Measurements from ENCODE around the gene VAMP7. TPM values are rescaled to one million over a fixed set of nuclear protein-coding genes. Genes with fewer than 3 reads are reported as not detected.
"Not testable (repeated sequence)": the region's sequence is repeated elsewhere in the genome, so short reads cannot be mapped to it uniquely, and the experiment has no call there.

The VAMP7 gene
- total RNA-seq, result 10 to 100 TPM; 20.2 to 27.7 (median 23.9) TPM

DNA sequence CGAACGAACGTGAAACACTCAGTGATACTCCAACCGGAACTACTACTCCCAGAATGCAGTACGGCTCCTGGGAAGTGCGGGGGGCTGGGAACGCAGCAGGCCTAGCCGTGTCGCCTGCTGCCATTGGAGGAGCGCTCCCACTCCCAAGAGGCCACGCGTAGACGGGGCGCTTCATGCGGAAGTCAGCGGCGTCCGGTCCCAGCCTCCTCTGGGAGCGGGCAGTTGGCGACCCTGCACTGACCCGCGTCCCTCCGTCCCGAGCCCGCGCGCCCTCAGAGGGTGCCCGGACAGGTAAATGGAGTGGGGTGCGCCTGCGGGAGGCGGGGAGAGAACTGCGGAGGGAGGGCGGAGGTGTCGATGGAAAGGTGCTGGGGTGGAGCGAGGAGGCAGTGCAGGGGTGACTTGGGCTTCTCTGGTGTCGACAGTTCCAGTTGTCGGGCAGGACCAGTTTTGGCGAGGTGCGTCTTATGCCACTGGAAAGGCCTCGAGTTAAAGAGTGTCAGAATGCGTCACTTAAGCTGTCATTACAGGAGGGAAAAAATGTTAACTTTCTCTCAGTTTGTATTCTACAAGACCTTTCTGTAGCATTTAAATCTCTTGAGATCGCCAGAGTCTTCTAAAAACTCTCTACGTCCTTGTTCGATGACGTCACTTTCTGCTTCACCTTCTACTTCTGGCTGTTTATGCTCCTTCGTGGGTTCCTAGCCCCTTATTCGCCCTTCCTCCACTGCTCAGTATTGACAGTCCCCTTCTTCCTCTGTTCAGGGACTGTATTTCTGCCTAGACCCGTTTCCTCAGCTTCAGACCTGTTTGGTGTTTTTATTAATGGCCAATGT, at the start of gene VAMP7:
Gene VAMP7, plus strand, starts transcription at position 188 of the 836 bp plus-strand sequence. CDS start 8,122 bp downstream, outside the sequence.
- H3K27ac ChIP-seq, result peak within 1 kb of the TSS; percentile 65 to 85 (median 80)
- in situ Hi-C loops (cut with MboI; ENCODE audit: low pct_ligation_motif_present in 1 of 4, low pct_unique_long_range_greater_than_20kb in 1 of 4, low sequenced_read_pairs in 3 of 4), result no loop called here
- H3K4me1 ChIP-seq, result peaks cover 0 to 8% (median 3%) of the 10 kb centered on the region in 4 donors
- 21 to 40% methylated on average over 7 to 48 of the region's 48 CpGs for WGBS, 2 donors (ENCODE audit: low coverage in 1 of 2)
- no peaks in the 10 kb centered on the region for H3K36me3 ChIP-seq
- no peaks in the 10 kb centered on the region for H3K27me3 ChIP-seq
- intact Hi-C loops (cut with DNase I; ENCODE audit: low total_unique reads), result no loop called here
- peak within 1 kb of the TSS; percentile 52 to 68 (median 56) for H3K4me3 ChIP-seq
- DNase-seq, result peak; percentile 89
- H3K9me3 ChIP-seq, result no peaks in the 10 kb centered on the region
- peak; percentile 92 for TF ChIP-seq POLR2A (IDR thresholded peaks at IDR 0.05)
- TF ChIP-seq POLR2AphosphoS5 (IDR thresholded peaks at IDR 0.05), result peak; percentile 80 to 93 (median 91)
- TF ChIP-seq, protein P1, sequence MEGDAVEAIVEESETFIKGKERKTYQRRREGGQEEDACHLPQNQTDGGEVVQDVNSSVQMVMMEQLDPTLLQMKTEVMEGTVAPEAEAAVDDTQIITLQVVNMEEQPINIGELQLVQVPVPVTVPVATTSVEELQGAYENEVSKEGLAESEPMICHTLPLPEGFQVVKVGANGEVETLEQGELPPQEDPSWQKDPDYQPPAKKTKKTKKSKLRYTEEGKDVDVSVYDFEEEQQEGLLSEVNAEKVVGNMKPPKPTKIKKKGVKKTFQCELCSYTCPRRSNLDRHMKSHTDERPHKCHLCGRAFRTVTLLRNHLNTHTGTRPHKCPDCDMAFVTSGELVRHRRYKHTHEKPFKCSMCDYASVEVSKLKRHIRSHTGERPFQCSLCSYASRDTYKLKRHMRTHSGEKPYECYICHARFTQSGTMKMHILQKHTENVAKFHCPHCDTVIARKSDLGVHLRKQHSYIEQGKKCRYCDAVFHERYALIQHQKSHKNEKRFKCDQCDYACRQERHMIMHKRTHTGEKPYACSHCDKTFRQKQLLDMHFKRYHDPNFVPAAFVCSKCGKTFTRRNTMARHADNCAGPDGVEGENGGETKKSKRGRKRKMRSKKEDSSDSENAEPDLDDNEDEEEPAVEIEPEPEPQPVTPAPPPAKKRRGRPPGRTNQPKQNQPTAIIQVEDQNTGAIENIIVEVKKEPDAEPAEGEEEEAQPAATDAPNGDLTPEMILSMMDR (IDR thresholded peaks at IDR 0.05), result no peak

DNA sequence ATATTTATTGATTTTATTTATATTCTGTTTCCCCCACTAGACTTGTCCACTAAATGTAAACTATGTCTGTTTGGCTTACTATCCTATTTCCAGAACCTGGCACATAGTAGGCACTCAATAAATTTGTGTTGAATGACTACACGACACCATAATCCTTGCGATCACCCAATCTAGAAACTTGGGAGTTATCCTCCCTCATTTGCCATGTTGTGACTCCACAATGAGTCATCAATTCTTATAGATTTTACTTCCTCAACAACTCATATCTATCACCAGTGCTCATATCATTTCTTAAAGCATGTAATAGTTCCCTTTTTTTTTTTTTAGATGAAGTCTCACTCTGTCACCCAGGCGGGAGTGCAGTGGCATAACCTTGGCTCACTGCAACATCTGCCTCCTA, 39.9 kb upstream of the VAMP7 start:
- H3K4me1 ChIP-seq, result no peaks in the 10 kb centered on the region
- TF ChIP-seq, protein P1 (IDR thresholded peaks at IDR 0.05), result no peak
- TF ChIP-seq EP300 (IDR thresholded peaks at IDR 0.05; ENCODE audit: low read depth), result no peak
- no peak for TF ChIP-seq POLR2AphosphoS5 (IDR thresholded peaks at IDR 0.05)
- TF ChIP-seq POLR2A (IDR thresholded peaks at IDR 0.05), result no peak
- no peak for DNase-seq
- no peak overlapping the region for H3K27ac ChIP-seq
- intact Hi-C loops (cut with DNase I; ENCODE audit: low total_unique reads), result no loop called here
- in situ Hi-C loops (cut with MboI; ENCODE audit: low pct_ligation_motif_present in 1 of 4, low pct_unique_long_range_greater_than_20kb in 1 of 4, low sequenced_read_pairs in 3 of 4), result no loop called here
- H3K27me3 ChIP-seq, result no peaks in the 10 kb centered on the region
- H3K4me3 ChIP-seq, result no peak overlapping the region
- no peaks in the 10 kb centered on the region for H3K36me3 ChIP-seq
- WGBS, 2 donors (ENCODE audit: low coverage in 1 of 2), result 64 to 69% methylated on average over 3 of the region's 3 CpGs
- H3K9me3 ChIP-seq, result no peaks in the 10 kb centered on the region

GRCh38 chrX:155851786-155852185, 29.4 kb upstream of the VAMP7 start:
- intact Hi-C loops (cut with DNase I; ENCODE audit: low total_unique reads); H3K4me3 ChIP-seq; H3K9me3 ChIP-seq; in situ Hi-C loops (cut with MboI; ENCODE audit: low pct_ligation_motif_present in 1 of 4, low pct_unique_long_range_greater_than_20kb in 1 of 4, low sequenced_read_pairs in 3 of 4); H3K4me1 ChIP-seq; DNase-seq; H3K36me3 ChIP-seq; H3K27ac ChIP-seq; H3K27me3 ChIP-seq: not testable (repeated sequence)
- WGBS, 2 donors (ENCODE audit: low coverage in 1 of 2), result 98 to 100% methylated on average over 2 of the region's 2 CpGs

GRCh38 chrX:155857561-155857960, 23.6 kb upstream of the VAMP7 start:
- no peaks in the 10 kb centered on the region for H3K27me3 ChIP-seq
- no peaks in the 10 kb centered on the region for H3K36me3 ChIP-seq
- H3K9me3 ChIP-seq, result no peaks in the 10 kb centered on the region
- TF ChIP-seq POLR2A (IDR thresholded peaks at IDR 0.05) (no peak), EP300 (IDR thresholded peaks at IDR 0.05; ENCODE audit: low read depth) (no peak), POLR2AphosphoS5 (IDR thresholded peaks at IDR 0.05) (no peak)
- TF ChIP-seq, protein P1 (IDR thresholded peaks at IDR 0.05), result no peak
- 7% methylated on average over 1 of the region's 1 CpG; no CpG with 5 or more reads in 1 of the 2 donors for WGBS, 2 donors (ENCODE audit: low coverage in 1 of 2)
- in situ Hi-C loops (cut with MboI; ENCODE audit: low pct_ligation_motif_present in 1 of 4, low pct_unique_long_range_greater_than_20kb in 1 of 4, low sequenced_read_pairs in 3 of 4) (no loop called here), intact Hi-C loops (cut with DNase I; ENCODE audit: low total_unique reads) (no loop called here)
- H3K27ac ChIP-seq, result no peak overlapping the region
- no peak for DNase-seq
- no peaks in the 10 kb centered on the region for H3K4me1 ChIP-seq
- no peak overlapping the region for H3K4me3 ChIP-seq

All from transverse colon (tissue), 4 donors.